Sigmoid colon (tissue), 7 donors: ENCODE data around the gene PTPRD. TPM values are rescaled to one million over a fixed set of nuclear protein-coding genes. Genes with fewer than 3 reads are reported as not detected.

Experiments used
- DNase-seq: peaks from one replicate; pipeline ENCODE4 v3.0.0-alpha.2; 2019
- H3K27ac ChIP-seq, 4 donors: fragments of 200-600 bp; sonication (generic); one replicate each; pipeline ENCODE4 v1.5.1; 2016 to 2019; ENCODE audit warnings: mild to moderate bottlenecking in 1 of 4
- H3K27me3 ChIP-seq, 3 donors: fragments of 200-600 bp; sonication (generic); one replicate each; pipeline ENCODE4 v1.5.1; 2019; ENCODE audit warnings: mild to moderate bottlenecking in 1 of 3
- H3K36me3 ChIP-seq, 4 donors: fragments of 200-600 bp; sonication (generic); one replicate each; pipeline ENCODE4 v1.5.1; 2016 to 2019
- H3K4me1 ChIP-seq, 4 donors: fragments of 200-600 bp; sonication (generic); one replicate each; pipeline ENCODE4 v1.5.1; 2017 to 2019
- H3K4me3 ChIP-seq, 4 donors: fragments of 200-600 bp; sonication (generic); one replicate each; pipeline ENCODE4 v1.5.1; 2017 to 2019; ENCODE audit warnings: mild to moderate bottlenecking in 2 of 4, moderate library complexity in 1 of 4
- H3K9me3 ChIP-seq, 4 donors: fragments of 200-600 bp in 3 of 4; sonication (generic) in 3 of 4; one replicate each; pipeline versions ENCODE4 v1.5.1 to v1.6.1; 2013 to 2019
- CTCF ChIP-seq, 4 experiments: fragments of 450-650 bp in 3 of 4; fragments of 200-600 bp in 1 of 4; IDR thresholded peaks; one replicate each; pipeline ENCODE4 v1.5.1; 2016 to 2019; ENCODE audit warnings: antibody characterized with exemption in 4 of 4, mild to moderate bottlenecking in 3 of 4, moderate library complexity in 2 of 4
- EP300 ChIP-seq, 4 donors: sonication (generic); formaldehyde crosslinking; IDR thresholded peaks; one replicate each; pipeline ENCODE4 v1.6.1; 2017; ENCODE audit warnings: antibody characterized with exemption in 4 of 4
- POLR2A ChIP-seq, 2 donors: fragments of 450-650 bp; IDR thresholded peaks; one replicate each; pipeline ENCODE4 v1.6.1; 2016; ENCODE audit warnings: antibody characterized with exemption in 2 of 2, mild to moderate bottlenecking in 2 of 2, moderate library complexity in 2 of 2
- POLR2AphosphoS5 ChIP-seq, 4 donors: sonication (generic); formaldehyde crosslinking; IDR thresholded peaks; one replicate each; pipeline ENCODE4 v1.6.1; 2017; ENCODE audit warnings: antibody characterized with exemption in 4 of 4
- WGBS, 2 donors: extraction: QIAGEN DNeasy Blood & Tissue Kit; methylation state at CpG; one replicate each; pipeline ENCODE4 v1.1.7; 2013; 5-methylcytosine and 5-hydroxymethylcytosine counted together
- intact Hi-C: fragments of 100-400 bp; cut with DNase I; formaldehyde crosslinking; loops from one replicate; pipeline ENCODE4 v1.15.1; 2023
- polyA plus RNA-seq, 3 donors: library from polyadenylated mRNA; stranded (reverse); fragments of 200-250 nt; gene quantifications; one replicate each; pipeline ENCODE4 v1.2.3, GENCODE V29; 2013
- total RNA-seq, 4 donors: library from RNA; depleted of rRNA; stranded (reverse); fragments of >200 nt; gene quantifications; one replicate each; pipeline ENCODE4 v1.1.0, GENCODE V29; 2016
- donor health status: healthy with polysubstance abuse.
- donor health status: Bipolar disorder and iron deficiency.
- donor health status: healthy.

The PTPRD gene
- total and polyA plus RNA-seq, 7 donors: 1.2 to 18.3 (median 6.3) TPM

GRCh38 chr9:8329561-8330283, 2283.1 kb downstream of the PTPRD start:
- TF ChIP-seq POLR2AphosphoS5 (IDR thresholded peaks at IDR 0.05) (no peak), EP300 (IDR thresholded peaks at IDR 0.05) (no peak), POLR2A (IDR thresholded peaks at IDR 0.05) (no peak), CTCF (IDR thresholded peaks at IDR 0.05) (no peak)
- no peaks in the 10 kb centered on the region for H3K27me3 ChIP-seq
- no peaks in the 10 kb centered on the region for H3K4me1 ChIP-seq
- DNase-seq: no peak
- H3K4me3 ChIP-seq: no peak overlapping the region
- no peaks in the 10 kb centered on the region for H3K9me3 ChIP-seq
- 74 to 83% methylated on average over 13 of the region's 13 CpGs for WGBS, 2 donors
- no peak overlapping the region for H3K27ac ChIP-seq
- H3K36me3 ChIP-seq: no peaks in the 10 kb centered on the region
- intact Hi-C loops: no loop called here

- DNase-seq: no peak
- TF ChIP-seq EP300 (IDR thresholded peaks at IDR 0.05): no peak
- no peak for TF ChIP-seq POLR2AphosphoS5 (IDR thresholded peaks at IDR 0.05)
- intact Hi-C loops: no loop called here
Observed at GRCh38 chr9:8315211-8315610, 2297.6 kb downstream of the PTPRD start.

GRCh38 chr9:8309258-8309657, 2303.5 kb downstream of the PTPRD start:
- no peaks in the 10 kb centered on the region for H3K27me3 ChIP-seq
- no peaks in the 10 kb centered on the region for H3K4me1 ChIP-seq
- intact Hi-C loops: no loop called here
- H3K9me3 ChIP-seq: no peaks in the 10 kb centered on the region
- H3K4me3 ChIP-seq: no peak overlapping the region
- H3K36me3 ChIP-seq: no peaks in the 10 kb centered on the region
- no peak for DNase-seq
- no peak for TF ChIP-seq CTCF (IDR thresholded peaks at IDR 0.05)
- TF ChIP-seq EP300 (IDR thresholded peaks at IDR 0.05): no peak
- no peak for TF ChIP-seq POLR2A (IDR thresholded peaks at IDR 0.05)
- H3K27ac ChIP-seq: no peak overlapping the region

More at GRCh38 chr9:8315211-8315610, 2297.6 kb downstream of the PTPRD start:
- no peaks in the 10 kb centered on the region for H3K9me3 ChIP-seq
- 92 to 93% methylated on average over 5 of the region's 5 CpGs for WGBS, 2 donors
- H3K4me1 ChIP-seq: no peaks in the 10 kb centered on the region
- no peaks in the 10 kb centered on the region for H3K27me3 ChIP-seq
- H3K27ac ChIP-seq: no peak overlapping the region
- no peaks in the 10 kb centered on the region for H3K36me3 ChIP-seq
- H3K4me3 ChIP-seq: no peak overlapping the region

GRCh38 chr9:8304720-8305119, 2308.1 kb downstream of the PTPRD start:
- DNase-seq: no peak
- Histone ChIP-seq H3K4me3 (no peak overlapping the region), H3K4me1 (no peaks in the 10 kb centered on the region), H3K36me3 (no peaks in the 10 kb centered on the region), H3K27ac (no peak overlapping the region), H3K9me3 (peaks cover 0 to 2% (median 0%) of the 10 kb centered on the region in 4 donors), H3K27me3 (no peaks in the 10 kb centered on the region)
- 70 to 90% methylated on average over 2 of the region's 2 CpGs for WGBS, 2 donors
- intact Hi-C loops: no loop called here
- no peak for TF ChIP-seq POLR2AphosphoS5 (IDR thresholded peaks at IDR 0.05)
- no peak for TF ChIP-seq EP300 (IDR thresholded peaks at IDR 0.05)
- no peak for TF ChIP-seq CTCF (IDR thresholded peaks at IDR 0.05)

- no peaks in the 10 kb centered on the region for H3K36me3 ChIP-seq
- H3K4me3 ChIP-seq: no peak overlapping the region
- no peaks in the 10 kb centered on the region for H3K27me3 ChIP-seq
- peaks cover 0 to 2% (median 0%) of the 10 kb centered on the region in 4 donors for H3K9me3 ChIP-seq
- 47 to 82% methylated on average over 3 of the region's 3 CpGs for WGBS, 2 donors
- H3K4me1 ChIP-seq: no peaks in the 10 kb centered on the region
- H3K27ac ChIP-seq: no peak overlapping the region
- intact Hi-C loops: no loop called here
- TF ChIP-seq CTCF (IDR thresholded peaks at IDR 0.05) (no peak), POLR2AphosphoS5 (IDR thresholded peaks at IDR 0.05) (no peak), EP300 (IDR thresholded peaks at IDR 0.05) (no peak), POLR2A (IDR thresholded peaks at IDR 0.05) (no peak)
- no peak for DNase-seq
Observed at GRCh38 chr9:8301296-8301695, 2311.5 kb downstream of the PTPRD start.
